Measurements from ENCODE around the gene NIF3L1. TPM values are rescaled to one million over a fixed set of nuclear protein-coding genes. Genes with fewer than 3 reads are reported as not detected.
A peak's percentile ranks its signal among the peaks of the same experiment; 100 is the strongest.

NIF3L1 gene
- total and polyA plus RNA-seq, 10 of the 15 experiments (the other 5 are each of a cell fraction or from before 2014, with no cell fraction given): 27.6 to 95.9 (median 53.8) TPM

DNA sequence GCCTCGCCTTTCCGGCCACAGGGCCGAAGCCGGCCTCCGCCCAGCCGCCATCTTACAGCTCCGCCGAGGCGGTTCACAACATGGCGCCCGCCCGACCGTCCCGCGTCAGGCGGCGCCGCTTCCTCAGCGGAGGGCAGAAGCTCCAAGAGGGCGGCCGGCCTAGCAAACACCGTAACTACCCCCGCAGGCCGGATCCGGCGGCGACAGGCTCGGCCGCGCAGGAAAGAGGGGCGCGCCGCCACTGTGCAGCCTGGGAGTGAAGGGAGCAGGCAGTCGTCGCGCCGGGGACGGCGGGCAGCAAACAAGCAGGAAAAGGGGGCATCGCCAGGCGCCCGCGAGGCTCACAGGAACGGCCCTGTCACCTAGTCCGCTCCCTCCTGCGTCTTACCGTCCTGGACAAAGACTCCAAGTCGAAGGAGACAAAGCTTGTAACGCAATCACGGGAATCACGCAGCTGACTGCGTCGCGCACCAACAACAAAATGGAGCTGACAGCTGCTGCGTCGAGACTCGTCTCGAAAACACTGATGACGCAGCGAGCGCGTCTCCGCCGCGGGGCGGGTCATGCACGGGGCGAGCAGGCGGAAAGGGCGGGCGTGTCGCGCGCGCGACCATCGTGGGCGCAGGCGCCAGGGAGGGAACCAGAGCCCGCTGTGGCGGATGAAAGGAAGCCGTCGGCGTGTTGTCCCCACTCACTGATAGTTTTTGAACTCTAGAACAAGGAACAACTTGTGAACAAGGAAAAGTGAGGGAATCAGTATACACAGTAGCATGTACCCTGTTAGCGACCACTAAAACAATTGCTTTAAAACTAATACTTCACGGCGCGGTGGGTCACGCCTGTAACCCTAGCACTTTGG lies 24.8 kb upstream of the NIF3L1 start, which contains the start of gene CLK1 (continued):
- TF ChIP-seq, protein P1, sequence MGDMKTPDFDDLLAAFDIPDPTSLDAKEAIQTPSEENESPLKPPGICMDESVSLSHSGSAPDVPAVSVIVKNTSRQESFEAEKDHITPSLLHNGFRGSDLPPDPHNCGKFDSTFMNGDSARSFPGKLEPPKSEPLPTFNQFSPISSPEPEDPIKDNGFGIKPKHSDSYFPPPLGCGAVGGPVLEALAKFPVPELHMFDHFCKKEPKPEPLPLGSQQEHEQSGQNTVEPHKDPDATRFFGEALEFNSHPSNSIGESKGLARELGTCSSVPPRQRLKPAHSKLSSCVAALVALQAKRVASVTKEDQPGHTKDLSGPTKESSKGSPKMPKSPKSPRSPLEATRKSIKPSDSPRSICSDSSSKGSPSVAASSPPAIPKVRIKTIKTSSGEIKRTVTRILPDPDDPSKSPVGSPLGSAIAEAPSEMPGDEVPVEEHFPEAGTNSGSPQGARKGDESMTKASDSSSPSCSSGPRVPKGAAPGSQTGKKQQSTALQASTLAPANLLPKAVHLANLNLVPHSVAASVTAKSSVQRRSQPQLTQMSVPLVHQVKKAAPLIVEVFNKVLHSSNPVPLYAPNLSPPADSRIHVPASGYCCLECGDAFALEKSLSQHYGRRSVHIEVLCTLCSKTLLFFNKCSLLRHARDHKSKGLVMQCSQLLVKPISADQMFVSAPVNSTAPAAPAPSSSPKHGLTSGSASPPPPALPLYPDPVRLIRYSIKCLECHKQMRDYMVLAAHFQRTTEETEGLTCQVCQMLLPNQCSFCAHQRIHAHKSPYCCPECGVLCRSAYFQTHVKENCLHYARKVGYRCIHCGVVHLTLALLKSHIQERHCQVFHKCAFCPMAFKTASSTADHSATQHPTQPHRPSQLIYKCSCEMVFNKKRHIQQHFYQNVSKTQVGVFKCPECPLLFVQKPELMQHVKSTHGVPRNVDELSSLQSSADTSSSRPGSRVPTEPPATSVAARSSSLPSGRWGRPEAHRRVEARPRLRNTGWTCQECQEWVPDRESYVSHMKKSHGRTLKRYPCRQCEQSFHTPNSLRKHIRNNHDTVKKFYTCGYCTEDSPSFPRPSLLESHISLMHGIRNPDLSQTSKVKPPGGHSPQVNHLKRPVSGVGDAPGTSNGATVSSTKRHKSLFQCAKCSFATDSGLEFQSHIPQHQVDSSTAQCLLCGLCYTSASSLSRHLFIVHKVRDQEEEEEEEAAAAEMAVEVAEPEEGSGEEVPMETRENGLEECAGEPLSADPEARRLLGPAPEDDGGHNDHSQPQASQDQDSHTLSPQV (IDR thresholded peaks at IDR 0.05): no peak
- no peak for TF ChIP-seq SUZ12 (IDR thresholded peaks at IDR 0.05; ENCODE audit: unreplicated experiment)
- TF ChIP-seq CBX5 (IDR thresholded peaks at IDR 0.05; ENCODE audit: low read depth): no peak
- TF ChIP-seq MYC (IDR thresholded peaks at IDR 0.05; ENCODE audit: insufficient read depth, insufficient read length, insufficient replicate concordance, low read length, severe bottlenecking): peak; percentile 23
- TF ChIP-seq POU2F2 (IDR thresholded peaks at IDR 0.05; ENCODE audit: borderline replicate concordance, low read depth, low read length): peak; percentile 83; the same call in 2 of the 3 replicates
- TF ChIP-seq NR2F1 (conservative IDR thresholded peaks at IDR 0.05): 0 out of 2 replicates have a peak, but pooled peaks have one; percentile 41
- TF ChIP-seq ZBED1 (IDR thresholded peaks at IDR 0.05; ENCODE audit: borderline replicate concordance): peak; percentile 21; the same call in 1 of the 2 replicates
- peak; percentile 30; the same call in 1 of the 2 replicates for TF ChIP-seq RB1 (IDR thresholded peaks at IDR 0.05; ENCODE audit: borderline replicate concordance)
- TF ChIP-seq, protein P2, sequence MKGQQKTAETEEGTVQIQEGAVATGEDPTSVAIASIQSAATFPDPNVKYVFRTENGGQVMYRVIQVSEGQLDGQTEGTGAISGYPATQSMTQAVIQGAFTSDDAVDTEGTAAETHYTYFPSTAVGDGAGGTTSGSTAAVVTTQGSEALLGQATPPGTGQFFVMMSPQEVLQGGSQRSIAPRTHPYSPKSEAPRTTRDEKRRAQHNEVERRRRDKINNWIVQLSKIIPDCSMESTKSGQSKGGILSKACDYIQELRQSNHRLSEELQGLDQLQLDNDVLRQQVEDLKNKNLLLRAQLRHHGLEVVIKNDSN (IDR thresholded peaks at IDR 0.05; ENCODE audit: borderline replicate concordance, extremely low read length, insufficient read depth, low read depth, low read length): no peak
- TF ChIP-seq HDGF (IDR thresholded peaks at IDR 0.05): no peak; the same call in 1 of the 2 replicates
- TF ChIP-seq, protein P3, sequence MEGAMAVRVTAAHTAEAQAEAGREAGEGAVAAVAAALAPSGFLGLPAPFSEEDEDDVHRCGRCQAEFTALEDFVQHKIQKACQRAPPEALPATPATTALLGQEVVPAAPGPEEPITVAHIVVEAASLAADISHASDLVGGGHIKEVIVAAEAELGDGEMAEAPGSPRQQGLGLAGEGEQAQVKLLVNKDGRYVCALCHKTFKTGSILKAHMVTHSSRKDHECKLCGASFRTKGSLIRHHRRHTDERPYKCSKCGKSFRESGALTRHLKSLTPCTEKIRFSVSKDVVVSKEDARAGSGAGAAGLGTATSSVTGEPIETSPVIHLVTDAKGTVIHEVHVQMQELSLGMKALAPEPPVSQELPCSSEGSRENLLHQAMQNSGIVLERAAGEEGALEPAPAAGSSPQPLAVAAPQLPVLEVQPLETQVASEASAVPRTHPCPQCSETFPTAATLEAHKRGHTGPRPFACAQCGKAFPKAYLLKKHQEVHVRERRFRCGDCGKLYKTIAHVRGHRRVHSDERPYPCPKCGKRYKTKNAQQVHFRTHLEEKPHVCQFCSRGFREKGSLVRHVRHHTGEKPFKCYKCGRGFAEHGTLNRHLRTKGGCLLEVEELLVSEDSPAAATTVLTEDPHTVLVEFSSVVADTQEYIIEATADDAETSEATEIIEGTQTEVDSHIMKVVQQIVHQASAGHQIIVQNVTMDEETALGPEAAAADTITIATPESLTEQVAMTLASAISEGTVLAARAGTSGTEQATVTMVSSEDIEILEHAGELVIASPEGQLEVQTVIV (IDR thresholded peaks at IDR 0.05; ENCODE audit: borderline replicate concordance, partially characterized antibody): peak; percentile 15
- TF ChIP-seq, protein P4, sequence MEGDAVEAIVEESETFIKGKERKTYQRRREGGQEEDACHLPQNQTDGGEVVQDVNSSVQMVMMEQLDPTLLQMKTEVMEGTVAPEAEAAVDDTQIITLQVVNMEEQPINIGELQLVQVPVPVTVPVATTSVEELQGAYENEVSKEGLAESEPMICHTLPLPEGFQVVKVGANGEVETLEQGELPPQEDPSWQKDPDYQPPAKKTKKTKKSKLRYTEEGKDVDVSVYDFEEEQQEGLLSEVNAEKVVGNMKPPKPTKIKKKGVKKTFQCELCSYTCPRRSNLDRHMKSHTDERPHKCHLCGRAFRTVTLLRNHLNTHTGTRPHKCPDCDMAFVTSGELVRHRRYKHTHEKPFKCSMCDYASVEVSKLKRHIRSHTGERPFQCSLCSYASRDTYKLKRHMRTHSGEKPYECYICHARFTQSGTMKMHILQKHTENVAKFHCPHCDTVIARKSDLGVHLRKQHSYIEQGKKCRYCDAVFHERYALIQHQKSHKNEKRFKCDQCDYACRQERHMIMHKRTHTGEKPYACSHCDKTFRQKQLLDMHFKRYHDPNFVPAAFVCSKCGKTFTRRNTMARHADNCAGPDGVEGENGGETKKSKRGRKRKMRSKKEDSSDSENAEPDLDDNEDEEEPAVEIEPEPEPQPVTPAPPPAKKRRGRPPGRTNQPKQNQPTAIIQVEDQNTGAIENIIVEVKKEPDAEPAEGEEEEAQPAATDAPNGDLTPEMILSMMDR (IDR thresholded peaks at IDR 0.05 in 2 of 3, conservative IDR thresholded peaks at IDR 0.05 in 1 of 3; ENCODE audit: control insufficient read depth in 2 of 3, extremely low read depth in 1 of 3, insufficient read depth in 1 of 3, low read depth in 3 of 3, low read length in 3 of 3): no peak
- no peak for TF ChIP-seq FOS (IDR thresholded peaks at IDR 0.05; ENCODE audit: borderline replicate concordance, extremely low read depth, insufficient read length)
- TF ChIP-seq, protein P5, sequence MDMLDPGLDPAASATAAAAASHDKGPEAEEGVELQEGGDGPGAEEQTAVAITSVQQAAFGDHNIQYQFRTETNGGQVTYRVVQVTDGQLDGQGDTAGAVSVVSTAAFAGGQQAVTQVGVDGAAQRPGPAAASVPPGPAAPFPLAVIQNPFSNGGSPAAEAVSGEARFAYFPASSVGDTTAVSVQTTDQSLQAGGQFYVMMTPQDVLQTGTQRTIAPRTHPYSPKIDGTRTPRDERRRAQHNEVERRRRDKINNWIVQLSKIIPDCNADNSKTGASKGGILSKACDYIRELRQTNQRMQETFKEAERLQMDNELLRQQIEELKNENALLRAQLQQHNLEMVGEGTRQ (IDR thresholded peaks at IDR 0.05; ENCODE audit: borderline replicate concordance, low read depth, low read length): no peak
- peak; percentile 93; the same call in 1 of the 2 replicates for TF ChIP-seq CHD1 (IDR thresholded peaks at IDR 0.05; ENCODE audit: low read depth, low read length)
